ENCODE measurements around the gene HDAC4.

The HDAC4 gene

GRCh38 chr2:239294571-239295054 is 106.2 kb downstream of the HDAC4 start:
- DNase-seq (ENCODE audit: low read depth in 2 of 2), result no peak

DNA sequence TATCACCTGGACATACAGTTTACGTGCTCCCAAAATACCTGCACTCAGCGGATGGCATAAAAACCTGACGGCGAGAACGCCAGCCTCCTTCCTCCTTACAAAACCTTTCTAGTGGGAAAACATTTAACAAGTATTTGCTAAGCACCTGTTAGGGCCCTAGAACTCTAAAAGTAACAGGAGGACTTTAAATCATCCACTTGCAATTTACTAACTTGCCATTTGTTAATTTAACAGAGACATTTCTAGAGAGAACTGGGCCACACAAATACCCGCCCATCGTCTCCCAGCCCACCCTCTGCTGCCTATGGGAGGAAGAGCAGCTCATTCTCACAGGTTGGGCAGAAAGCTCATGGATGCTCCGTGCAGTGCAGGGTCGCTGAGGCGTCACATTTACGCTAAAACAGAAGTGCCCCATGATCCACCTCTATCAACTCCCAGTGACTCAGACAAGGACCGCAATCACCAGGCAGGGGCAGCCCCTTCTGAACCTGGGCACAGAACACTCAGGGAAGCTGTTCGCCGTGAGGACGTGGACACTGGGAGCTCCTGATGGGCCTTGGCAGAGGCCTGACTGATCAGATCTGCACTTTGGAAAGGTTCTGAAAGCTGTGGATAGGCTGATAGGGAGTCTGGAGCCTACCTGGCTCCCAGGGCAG is 106.9 kb downstream of the HDAC4 start:
- DNase-seq (ENCODE audit: low read depth in 2 of 2), result peak; percentile 52 to 59

- DNase-seq (ENCODE audit: low read depth in 2 of 2), result no peak
Observed at GRCh38 chr2:239292959-239293774, 107.7 kb downstream of the HDAC4 start.

DNA sequence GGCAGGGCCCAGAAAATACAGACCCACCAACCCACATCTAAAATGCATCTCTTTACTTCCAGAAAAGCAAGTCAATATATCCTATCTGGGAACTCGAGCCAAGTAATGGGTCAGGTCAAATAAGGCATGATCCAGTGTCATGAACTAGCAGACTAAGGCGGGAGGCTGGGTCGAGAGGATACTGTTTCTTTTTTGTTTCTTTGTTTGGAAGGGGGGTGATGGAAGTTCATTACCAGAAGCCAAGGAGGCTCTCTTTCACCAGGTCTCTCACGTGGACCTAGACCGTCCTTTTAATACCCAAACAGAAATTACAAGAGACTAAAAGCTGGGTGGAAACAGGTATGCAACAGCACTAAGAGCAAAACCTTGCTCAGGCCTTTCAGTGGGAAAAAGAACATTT is 108.3 kb downstream of the HDAC4 start:
- no peak for DNase-seq (ENCODE audit: low read depth in 2 of 2)

GRCh38 chr2:239291475-239292350 is 109.1 kb downstream of the HDAC4 start:
- no peak for DNase-seq (ENCODE audit: low read depth in 2 of 2)

GRCh38 chr2:239290618-239291474 is 110.0 kb downstream of the HDAC4 start:
- no peak for DNase-seq (ENCODE audit: low read depth in 2 of 2)

DNA sequence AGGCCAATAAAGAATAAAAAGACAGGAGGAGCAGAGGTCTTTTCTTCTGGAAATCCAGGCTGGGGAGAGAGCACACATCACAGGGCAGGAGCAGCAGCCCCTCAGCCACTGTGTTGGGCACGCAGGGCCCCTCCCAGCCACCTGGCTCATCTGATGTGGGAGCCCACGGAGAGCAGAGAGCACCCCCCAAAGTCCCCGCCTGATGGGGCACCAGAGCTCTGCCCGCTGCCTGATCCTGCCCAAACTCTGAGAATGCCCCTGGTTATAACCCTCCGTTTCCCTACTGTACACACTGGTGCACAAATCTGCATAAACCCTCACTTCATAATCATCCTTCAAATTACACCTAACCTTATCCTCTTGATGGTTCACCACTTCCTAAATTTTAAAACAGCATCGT is 111.3 kb downstream of the HDAC4 start:
- no peak for DNase-seq (ENCODE audit: low read depth in 2 of 2)

GRCh38 chr2:239288951-239289511 is 111.8 kb downstream of the HDAC4 start:
- DNase-seq (ENCODE audit: low read depth in 2 of 2), result no peak

- no peak for DNase-seq (ENCODE audit: low read depth in 2 of 2)
Observed at GRCh38 chr2:239288237-239288636, 112.6 kb downstream of the HDAC4 start.

GRCh38 chr2:239287461-239287860 is 113.4 kb downstream of the HDAC4 start:
- no peak for DNase-seq (ENCODE audit: low read depth in 2 of 2)

- no peak for DNase-seq (ENCODE audit: low read depth in 2 of 2)
Observed at GRCh38 chr2:239286901-239287300, 113.9 kb downstream of the HDAC4 start.

- no peak for DNase-seq (ENCODE audit: low read depth in 2 of 2)
Observed at GRCh38 chr2:239285932-239286230, 114.9 kb downstream of the HDAC4 start.

- DNase-seq (ENCODE audit: low read depth in 2 of 2), result no peak
Observed at GRCh38 chr2:239285071-239285931, 115.5 kb downstream of the HDAC4 start.

GRCh38 chr2:239283961-239284795 is 116.6 kb downstream of the HDAC4 start:
- DNase-seq (ENCODE audit: low read depth in 2 of 2), result no peak

GRCh38 chr2:239283288-239283945 is 117.4 kb downstream of the HDAC4 start:
- no peak for DNase-seq (ENCODE audit: low read depth in 2 of 2)

DNA sequence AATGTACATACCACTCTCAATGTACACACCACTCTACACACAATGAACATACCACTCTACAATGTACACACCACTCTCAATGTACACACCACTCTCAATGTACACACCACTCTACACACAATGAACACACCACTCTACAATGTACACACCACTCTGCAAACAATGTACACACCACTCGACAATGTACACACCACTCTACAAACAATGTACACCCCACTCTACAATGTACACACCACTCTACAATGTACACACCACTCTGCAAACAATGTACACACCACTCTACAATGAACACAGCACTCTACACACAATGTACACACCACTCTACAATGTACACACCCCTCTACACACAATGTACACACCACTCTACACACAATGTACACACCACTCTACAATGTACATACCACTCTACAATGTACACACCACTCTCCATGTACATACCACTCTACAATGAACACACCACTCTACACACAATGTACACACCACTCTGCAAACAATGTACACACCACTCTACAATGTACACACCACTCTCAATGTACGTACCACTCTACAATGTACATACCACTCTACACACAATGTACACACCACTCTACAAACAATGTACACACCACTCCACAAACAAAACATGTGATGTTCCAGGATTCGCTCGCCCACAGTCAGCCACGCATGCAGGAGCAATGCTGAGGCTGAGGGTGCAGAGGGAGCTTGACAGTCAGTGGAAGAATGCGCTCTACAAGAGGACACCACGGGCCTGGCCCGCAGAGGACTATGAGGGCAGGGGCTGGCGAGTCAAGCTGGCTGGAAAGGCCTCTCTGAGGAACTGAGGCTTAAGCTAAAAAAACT is 118.2 kb downstream of the HDAC4 start:
- no peak for DNase-seq (ENCODE audit: low read depth in 2 of 2)

- peak in 1 of 2 donors; percentile 57 for DNase-seq (ENCODE audit: low read depth in 2 of 2)
Observed at GRCh38 chr2:239280296-239281017, 120.4 kb downstream of the HDAC4 start.
